ENCODE results near the gene RAI1.

- TF ChIP-seq CTCF (IDR thresholded peaks at IDR 0.05) (no peak), POLR2A (IDR thresholded peaks at IDR 0.05) (no peak)
Measured at GRCh38 chr17:17742688-17743390, 61.6 kb downstream of the RAI1 start.

Data from esophagus squamous epithelium (tissue), 4 donors.